PC-3 (cell line): ENCODE results near the gene PDZRN4. TPM values are rescaled to one million over a fixed set of nuclear protein-coding genes. Genes with fewer than 3 reads are reported as not detected.

Experiments
- ATAC-seq: fragments of 200-7000 bp; cut with Tn5 transposase; 2 replicates; pipeline ENCODE4 v1.9.1; 2020; ENCODE audit warnings: mild to moderate bottlenecking, moderate library complexity
- BruUV-seq: library from RNA; stranded (reverse); fragments of 400-500 nt; replicated peaks from 2 replicates; lab custom pipeline; 2021; lab: Mats Ljungman, UMichigan
- CTCF ChIA-PET: fragments of 300-600 bp; sonication (Branson Sonifier 250); formaldehyde crosslinking; loops from one replicate; lab custom pipeline; 2022; ENCODE audit warnings: antibody characterized with exemption; lab: Charles Lee
- POLR2A ChIA-PET: fragments of 300-600 bp; sonication (Branson Sonifier 250); formaldehyde crosslinking; loops from one replicate; lab custom pipeline; 2022; ENCODE audit warnings: antibody characterized with exemption; ENCODE audit not compliant: unreplicated experiment; lab: Charles Lee
- DNase-seq: peaks from one replicate; pipeline ENCODE4 v3.0.0-alpha.2; 2015
- H2AFZ ChIP-seq: fragments of 300-600 bp; sonication (generic); 2 replicates; pipeline ENCODE4 v1.6.0; 2016; ENCODE audit warnings: antibody characterized with exemption, low read length
- H3F3A ChIP-seq: fragments of 300-600 bp; sonication (generic); one replicate; pipeline ENCODE4 v1.6.0; 2017; ENCODE audit warnings: antibody characterized with exemption, low read length, control low read depth, mild to moderate bottlenecking; ENCODE audit not compliant: unreplicated experiment
- H3K27ac ChIP-seq: fragments of 300-600 bp; sonication (generic); 2 replicates; pipeline ENCODE4 v1.5.1; 2016; ENCODE audit warnings: mild to moderate bottlenecking, low read length
- H3K27me3 ChIP-seq: fragments of 300-600 bp; sonication (generic); 2 replicates; pipeline ENCODE4 v1.6.1; 2016; ENCODE audit warnings: low read length, mixed read lengths
- H3K36me3 ChIP-seq: fragments of 300-600 bp; sonication (generic); 2 replicates; pipeline ENCODE4 v1.6.1; 2016; ENCODE audit warnings: low read depth, mixed run types, low read length, mixed read lengths
- H3K4me1 ChIP-seq: fragments of 300-600 bp; sonication (generic); 2 replicates; pipeline ENCODE4 v1.5.1; 2016; ENCODE audit warnings: low read length; ENCODE audit not compliant: insufficient read depth
- H3K4me2 ChIP-seq: fragments of 300-600 bp; sonication (generic); 2 replicates; pipeline ENCODE4 v1.6.0; 2016; ENCODE audit warnings: low read length
- H3K4me3 ChIP-seq: fragments of 300-600 bp; sonication (generic); 2 replicates; pipeline ENCODE4 v1.5.1; 2016; ENCODE audit warnings: mild to moderate bottlenecking, low read length, mixed read lengths
- H3K79me2 ChIP-seq: fragments of 300-600 bp; sonication (generic); 2 replicates; pipeline ENCODE4 v1.6.1; 2017; ENCODE audit warnings: low read length, mixed read lengths
- H3K9ac ChIP-seq: fragments of 300-600 bp; sonication (generic); 2 replicates; pipeline ENCODE4 v1.6.0; 2016; ENCODE audit warnings: mild to moderate bottlenecking, low read length
- H3K9me2 ChIP-seq: fragments of 300-600 bp; sonication (generic); replicated peaks from 2 replicates; pipeline ENCODE4 v1.6.1; 2016; ENCODE audit warnings: mixed run types, low read length, mixed read lengths
- H3K9me3 ChIP-seq: fragments of 300-600 bp; sonication (generic); 2 replicates; pipeline ENCODE4 v1.6.1; 2016; ENCODE audit warnings: low read length, mixed read lengths
- H4K20me1 ChIP-seq: fragments of 300-600 bp; sonication (generic); 2 replicates; pipeline ENCODE4 v1.6.1; 2016; ENCODE audit warnings: low read length, mixed read lengths
- EZH2 ChIP-seq: fragments of 300-600 bp; sonication (generic); IDR thresholded peaks from one replicate; pipeline ENCODE4 v1.6.1; 2017; ENCODE audit warnings: antibody characterized with exemption, mild to moderate bottlenecking, low read length; ENCODE audit not compliant: unreplicated experiment
- EZH2phosphoT487 ChIP-seq: fragments of 300-600 bp; sonication (generic); IDR thresholded peaks from 2 replicates; pipeline ENCODE4 v1.6.1; 2018; ENCODE audit warnings: mild to moderate bottlenecking, antibody characterized with exemption, low read length, borderline replicate concordance
- intact Hi-C: fragments of 100-400 bp; cut with micrococcal nuclease; formaldehyde crosslinking; loops from 2 replicates; pipeline ENCODE4 v1.9.0; 2023
- total RNA-seq: library from RNA; depleted of rRNA; stranded (reverse); fragments of >200 nt; gene quantifications from 2 replicates; pipeline ENCODE4 v1.2.3, GENCODE V29; 2014
- TF ChIP-seq, protein P1 (sequence below): fragments of 300-600 bp; sonication (generic); conservative IDR thresholded peaks from 2 replicates; pipeline ENCODE4 v1.5.1; 2017; ENCODE audit warnings: antibody characterized with exemption, low read depth, mild to moderate bottlenecking, low read length

The PDZRN4 gene
- total RNA-seq, 1 experiment from 2014 or later: not detected

- ChIA-PET CTCF (interaction anchor here (0.7 kb wide), 1 partner anchor 21 kb away, joined by 3 read pairs; no protein-coding TSS in a partner anchor), POLR2A (no interaction called here)
- H3F3A ChIP-seq: no peaks in the 10 kb centered on the region
- no peak overlapping the region for H3K27ac ChIP-seq
- no peaks in the 10 kb centered on the region for H3K4me1 ChIP-seq
- H3K4me3 ChIP-seq: no peak overlapping the region
- no peak for TF ChIP-seq EZH2phosphoT487
- TF ChIP-seq, protein P1, sequence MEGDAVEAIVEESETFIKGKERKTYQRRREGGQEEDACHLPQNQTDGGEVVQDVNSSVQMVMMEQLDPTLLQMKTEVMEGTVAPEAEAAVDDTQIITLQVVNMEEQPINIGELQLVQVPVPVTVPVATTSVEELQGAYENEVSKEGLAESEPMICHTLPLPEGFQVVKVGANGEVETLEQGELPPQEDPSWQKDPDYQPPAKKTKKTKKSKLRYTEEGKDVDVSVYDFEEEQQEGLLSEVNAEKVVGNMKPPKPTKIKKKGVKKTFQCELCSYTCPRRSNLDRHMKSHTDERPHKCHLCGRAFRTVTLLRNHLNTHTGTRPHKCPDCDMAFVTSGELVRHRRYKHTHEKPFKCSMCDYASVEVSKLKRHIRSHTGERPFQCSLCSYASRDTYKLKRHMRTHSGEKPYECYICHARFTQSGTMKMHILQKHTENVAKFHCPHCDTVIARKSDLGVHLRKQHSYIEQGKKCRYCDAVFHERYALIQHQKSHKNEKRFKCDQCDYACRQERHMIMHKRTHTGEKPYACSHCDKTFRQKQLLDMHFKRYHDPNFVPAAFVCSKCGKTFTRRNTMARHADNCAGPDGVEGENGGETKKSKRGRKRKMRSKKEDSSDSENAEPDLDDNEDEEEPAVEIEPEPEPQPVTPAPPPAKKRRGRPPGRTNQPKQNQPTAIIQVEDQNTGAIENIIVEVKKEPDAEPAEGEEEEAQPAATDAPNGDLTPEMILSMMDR: no peak
- no peak for TF ChIP-seq EZH2
- no peaks in the 10 kb centered on the region for H3K9me3 ChIP-seq
- ATAC-seq: no peak
- H3K36me3 ChIP-seq: no peaks in the 10 kb centered on the region
- no peaks in the 10 kb centered on the region for H3K9me2 ChIP-seq
- no peaks in the 10 kb centered on the region for H3K79me2 ChIP-seq
- no peak overlapping the region for H3K9ac ChIP-seq
- no TSS peak for BruUV-seq
- intact Hi-C loops: no loop called here
- no peak for DNase-seq
- no peak overlapping the region for H2AFZ ChIP-seq
- H3K4me2 ChIP-seq: no peak overlapping the region
- peaks cover 3% of the 10 kb centered on the region; the same call in 1 of the 2 replicates for H3K27me3 ChIP-seq
- H4K20me1 ChIP-seq: no peaks in the 10 kb centered on the region
These were observed 18.2 kb downstream of the PDZRN4 start for GRCh38 chr12:41206298-41206697.

DNA sequence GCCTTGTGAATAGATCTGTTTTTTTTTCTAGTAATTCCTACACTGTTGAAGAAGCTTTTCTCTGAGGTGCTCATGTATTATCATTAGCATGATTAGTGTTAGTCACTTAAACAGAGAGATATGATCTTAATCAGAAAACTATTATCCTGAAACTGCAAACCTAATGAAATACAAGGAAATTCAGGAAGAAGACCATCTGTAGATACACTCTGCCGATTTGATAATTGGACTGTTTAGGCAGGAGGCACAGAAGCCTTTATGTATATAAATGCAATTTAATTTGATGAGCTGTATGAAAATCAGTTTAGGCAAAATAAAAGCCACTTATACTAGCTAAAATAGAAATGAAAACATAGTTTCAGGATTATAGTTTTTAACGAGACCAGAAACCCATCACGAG, 23.3 kb downstream of the PDZRN4 start:
- Histone ChIP-seq H3K4me1 (no peaks in the 10 kb centered on the region), H4K20me1 (no peaks in the 10 kb centered on the region), H3K4me2 (no peak overlapping the region), H3K27me3 (peaks cover 6% of the 10 kb centered on the region), H3K4me3 (no peak overlapping the region), H3K9me3 (no peaks in the 10 kb centered on the region), H3K36me3 (no peaks in the 10 kb centered on the region), H3K79me2 (no peaks in the 10 kb centered on the region), H3K9me2 (no peaks in the 10 kb centered on the region), H3F3A (no peaks in the 10 kb centered on the region), H3K9ac (no peak overlapping the region), H3K27ac (no peak overlapping the region), H2AFZ (no peak overlapping the region)
- BruUV-seq: no TSS peak
- ChIA-PET CTCF (no interaction called here), POLR2A (no interaction called here)
- intact Hi-C loops: no loop called here
- TF ChIP-seq EZH2phosphoT487 (no peak), EZH2 (no peak)
- TF ChIP-seq, protein P1: no peak
- no peak for DNase-seq
- ATAC-seq: no peak

DNA sequence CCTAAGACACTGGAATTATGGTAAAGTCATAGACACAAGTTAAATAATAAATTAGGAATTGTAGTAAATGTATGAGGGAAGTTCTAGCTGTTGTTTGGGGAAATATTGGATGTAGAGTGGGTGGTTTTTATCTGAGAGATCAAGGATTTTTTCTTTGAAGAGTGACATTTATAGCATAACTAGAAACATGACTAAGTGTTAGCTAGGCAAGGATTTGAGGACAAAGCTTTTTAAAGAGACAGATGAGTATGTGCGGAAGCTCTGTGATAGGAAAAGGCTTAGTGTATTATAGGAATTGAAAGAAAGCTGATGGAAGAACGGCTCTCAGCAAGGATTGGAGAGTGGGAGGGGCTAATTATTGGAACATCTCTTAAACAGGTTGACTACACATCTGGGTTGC, 24.5 kb downstream of the PDZRN4 start:
- intact Hi-C loops: no loop called here
- H3K79me2 ChIP-seq: no peaks in the 10 kb centered on the region
- H3K4me3 ChIP-seq: no peak overlapping the region
- ChIA-PET POLR2A (no interaction called here), CTCF (no interaction called here)
- H3K9me2 ChIP-seq: no peaks in the 10 kb centered on the region
- no peaks in the 10 kb centered on the region for H4K20me1 ChIP-seq
- DNase-seq (no peak), ATAC-seq (no peak)
- peaks cover 6% of the 10 kb centered on the region for H3K27me3 ChIP-seq
- no peaks in the 10 kb centered on the region for H3F3A ChIP-seq
- TF ChIP-seq EZH2phosphoT487: no peak
- no peak for TF ChIP-seq EZH2
- TF ChIP-seq, protein P1: no peak
- H3K9me3 ChIP-seq: no peaks in the 10 kb centered on the region
- H3K27ac ChIP-seq: no peak overlapping the region
- H3K4me2 ChIP-seq: no peak overlapping the region
- no peak overlapping the region for H2AFZ ChIP-seq
- no peaks in the 10 kb centered on the region for H3K36me3 ChIP-seq
- no peaks in the 10 kb centered on the region for H3K4me1 ChIP-seq
- no peak overlapping the region for H3K9ac ChIP-seq
- no TSS peak for BruUV-seq
